ENCODE results near the gene KCNK15. TPM values are rescaled to one million over a fixed set of nuclear protein-coding genes. Genes with fewer than 3 reads are reported as not detected.

Gene KCNK15
- total RNA-seq, 1 experiment from 2014 or later: 1.4 TPM

- ChIA-PET POLR2A (interaction anchor here (0.6 to 1.6 kb wide), 2 partner anchors 13 to 171 kb away, joined by 3 read pairs; no protein-coding TSS in a partner anchor), CTCF (interaction anchor here (0.6 to 1.4 kb wide), 7 partner anchors 11 to 38 kb away, joined by 3 to 5 read pairs (median 4); no protein-coding TSS in a partner anchor)
- no TSS peak for BruUV-seq (replicated peaks)
- TF ChIP-seq CTCF (IDR thresholded peaks at IDR 0.05; ENCODE audit: unreplicated experiment): no peak
- H3K36me3 Mint-ChIP-seq (ENCODE audit: insufficient read depth, unreplicated experiment): no peaks in the 10 kb centered on the region
- peaks cover 19% of the 10 kb centered on the region for H3K4me1 Mint-ChIP-seq (ENCODE audit: insufficient read depth, unreplicated experiment)
- no peaks in the 10 kb centered on the region for H3K27me3 Mint-ChIP-seq (ENCODE audit: insufficient read depth, unreplicated experiment)
- intact Hi-C loops (cut with micrococcal nuclease): no loop called here
- no peak overlapping the region for H3K4me3 Mint-ChIP-seq (ENCODE audit: unreplicated experiment)
- no peaks in the 10 kb centered on the region for H3K9me3 Mint-ChIP-seq (ENCODE audit: unreplicated experiment)
- DNase-seq (ENCODE audit: unreplicated experiment): no peak
- no peak overlapping the region for H3K27ac Mint-ChIP-seq (ENCODE audit: low read depth, unreplicated experiment)
Observed at GRCh38 chr20:44703183-44703925, 42.3 kb upstream of the KCNK15 start.

- intact Hi-C loops (cut with micrococcal nuclease): no loop called here
- H3K27me3 Mint-ChIP-seq (ENCODE audit: insufficient read depth, unreplicated experiment): no peaks in the 10 kb centered on the region
- no peak for TF ChIP-seq CTCF (IDR thresholded peaks at IDR 0.05; ENCODE audit: unreplicated experiment)
- no peak for DNase-seq (ENCODE audit: unreplicated experiment)
- BruUV-seq (replicated peaks): no TSS peak
- no peak overlapping the region for H3K27ac Mint-ChIP-seq (ENCODE audit: low read depth, unreplicated experiment)
- no peaks in the 10 kb centered on the region for H3K9me3 Mint-ChIP-seq (ENCODE audit: unreplicated experiment)
- CTCF ChIA-PET: interaction anchor here (0.5 to 1.3 kb wide), 4 partner anchors 11 to 590 kb away, joined by 3 to 6 read pairs (median 4); partner anchors contain the start of gene CCN5
- peaks cover 19% of the 10 kb centered on the region for H3K4me1 Mint-ChIP-seq (ENCODE audit: insufficient read depth, unreplicated experiment)
- POLR2A ChIA-PET: interaction anchor here (0.9 kb wide), 1 partner anchor 11 kb away, joined by 5 read pairs; the partner anchor contains the start of gene CCN5
- H3K4me3 Mint-ChIP-seq (ENCODE audit: unreplicated experiment): no peak overlapping the region
- H3K36me3 Mint-ChIP-seq (ENCODE audit: insufficient read depth, unreplicated experiment): no peaks in the 10 kb centered on the region
Observed at GRCh38 chr20:44703956-44704488, 41.6 kb upstream of the KCNK15 start.

- no TSS peak for BruUV-seq (replicated peaks)
- intact Hi-C loops (cut with micrococcal nuclease): no loop called here
- ChIA-PET CTCF (interaction anchor here (0.5 to 1.3 kb wide), 7 partner anchors 8 to 590 kb away, joined by 3 to 6 read pairs (median 4); partner anchors contain the start of gene CCN5), POLR2A (interaction anchor here (0.6 to 0.9 kb wide), 2 partner anchors 10 to 13 kb away, joined by 3 to 5 read pairs; partner anchors contain the start of gene CCN5)
- Mint-ChIP-seq H3K27me3 (ENCODE audit: insufficient read depth, unreplicated experiment) (no peaks in the 10 kb centered on the region), H3K9me3 (ENCODE audit: unreplicated experiment) (no peaks in the 10 kb centered on the region), H3K27ac (ENCODE audit: low read depth, unreplicated experiment) (no peak overlapping the region), H3K36me3 (ENCODE audit: insufficient read depth, unreplicated experiment) (no peaks in the 10 kb centered on the region), H3K4me1 (ENCODE audit: insufficient read depth, unreplicated experiment) (peaks cover 19% of the 10 kb centered on the region), H3K4me3 (ENCODE audit: unreplicated experiment) (no peak overlapping the region)
- TF ChIP-seq CTCF (IDR thresholded peaks at IDR 0.05; ENCODE audit: unreplicated experiment): no peak
- peak; percentile 34 for DNase-seq (ENCODE audit: unreplicated experiment)
Observed at GRCh38 chr20:44704551-44704971, 41.1 kb upstream of the KCNK15 start.

Measured in MCF 10A (cell line).